Colonic mucosa (tissue), 4 donors: ENCODE data around the gene IFFO2. TPM values are rescaled to one million over a fixed set of nuclear protein-coding genes. Genes with fewer than 3 reads are reported as not detected.

Experiments
- DNase-seq: peaks from one replicate; pipeline ENCODE4 v3.0.0-alpha.2; 2020
- H3K27ac ChIP-seq: fragments of 200-600 bp; one replicate; pipeline ENCODE4 v1.8.0; 2021
- H3K27me3 ChIP-seq: fragments of 200-600 bp; one replicate; pipeline ENCODE4 v1.8.0; 2021
- H3K36me3 ChIP-seq: fragments of 200-600 bp; one replicate; pipeline ENCODE4 v1.8.0; 2021
- H3K4me1 ChIP-seq: fragments of 200-600 bp; one replicate; pipeline ENCODE4 v1.8.0; 2021; ENCODE audit warnings: mild to moderate bottlenecking
- H3K4me3 ChIP-seq: fragments of 200-600 bp; one replicate; pipeline ENCODE4 v1.8.0; 2021
- H3K9ac ChIP-seq, 2 donors: one replicate each; pipeline ENCODE4 v1.7.0; 2013; ENCODE audit warnings: control low read depth in 2 of 2, low read depth in 2 of 2, low read length in 2 of 2
- H3K9me3 ChIP-seq: fragments of 200-600 bp; one replicate; pipeline ENCODE4 v1.8.0; 2021
- CTCF ChIP-seq: fragments of 200-600 bp; IDR thresholded peaks from one replicate; pipeline ENCODE4 v1.8.0; 2022; ENCODE audit warnings: antibody characterized with exemption, mild to moderate bottlenecking
- intact Hi-C: fragments of 100-400 bp; cut with DNase I; formaldehyde crosslinking; loops from one replicate; pipeline ENCODE4 v1.14.1; 2022
- total RNA-seq, 2 donors: library from RNA; stranded (reverse); fragmentation: NEBNext Ultra II Directional in 1 of 2; extraction: Animal tissue kit (Norgen Biotek cat#: 25700) in 1 of 2; gene quantifications; one replicate each; pipeline ENCODE4 v1.2.1, GENCODE V29; 2021
- donor health status: healthy.
- donor health status: DM: no; HTN: no; CAD: no.
- donor health status: DM: no; HTN: no; CAD: no.

Gene IFFO2
- total RNA-seq, 2 donors from 2014 or later = 5.6 to 14.0 TPM

GRCh38 chr1:18913065-18913835 lies 43.2 kb downstream of the IFFO2 start:
- H3K4me3 ChIP-seq = no peak overlapping the region
- H3K27me3 ChIP-seq = no peaks in the 10 kb centered on the region
- intact Hi-C loops = no loop called here
- no peak overlapping the region for H3K9ac ChIP-seq
- no peaks in the 10 kb centered on the region for H3K4me1 ChIP-seq
- H3K9me3 ChIP-seq = no peaks in the 10 kb centered on the region
- no peaks in the 10 kb centered on the region for H3K36me3 ChIP-seq
- peak; percentile 96 for TF ChIP-seq CTCF
- H3K27ac ChIP-seq = no peak overlapping the region
- peak; percentile 83 for DNase-seq

DNA sequence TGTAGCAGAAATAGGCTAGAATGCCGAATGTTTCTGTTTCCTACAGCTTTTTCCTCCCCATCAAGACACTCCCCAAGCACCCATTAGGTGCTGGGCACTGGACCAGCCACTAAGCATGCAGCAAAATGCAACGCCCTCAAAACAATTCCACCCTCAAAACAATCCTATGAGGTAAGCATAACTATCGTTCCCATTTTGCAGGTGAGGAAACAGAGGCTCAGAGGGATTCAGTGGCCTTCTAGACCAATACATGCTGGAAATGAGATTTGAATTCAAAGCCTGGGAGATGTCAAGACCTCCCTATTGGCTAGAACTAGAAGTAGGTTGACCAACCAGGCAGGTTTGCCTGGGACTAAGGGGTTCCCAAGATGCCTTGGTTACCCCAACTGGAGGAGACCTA lies 43.9 kb downstream of the IFFO2 start:
- no peak for DNase-seq
- no peak overlapping the region for H3K27ac ChIP-seq
- no peak for TF ChIP-seq CTCF
- H3K9ac ChIP-seq = no peak overlapping the region
- no peaks in the 10 kb centered on the region for H3K4me1 ChIP-seq
- no peaks in the 10 kb centered on the region for H3K9me3 ChIP-seq
- H3K4me3 ChIP-seq = no peak overlapping the region
- no peaks in the 10 kb centered on the region for H3K36me3 ChIP-seq
- intact Hi-C loops = no loop called here
- no peaks in the 10 kb centered on the region for H3K27me3 ChIP-seq

GRCh38 chr1:18908911-18909771 lies 47.3 kb downstream of the IFFO2 start:
- Histone ChIP-seq H3K27me3 (no peaks in the 10 kb centered on the region), H3K4me3 (no peak overlapping the region), H3K36me3 (no peaks in the 10 kb centered on the region), H3K9ac (no peak overlapping the region), H3K9me3 (no peaks in the 10 kb centered on the region), H3K4me1 (no peaks in the 10 kb centered on the region), H3K27ac (no peak overlapping the region)
- intact Hi-C loops = loop anchor here (5.0 to 10.0 kb wide), 2 partner anchors 188 to 326 kb away; no protein-coding TSS in a partner anchor
- DNase-seq = no peak
- no peak for TF ChIP-seq CTCF

DNA sequence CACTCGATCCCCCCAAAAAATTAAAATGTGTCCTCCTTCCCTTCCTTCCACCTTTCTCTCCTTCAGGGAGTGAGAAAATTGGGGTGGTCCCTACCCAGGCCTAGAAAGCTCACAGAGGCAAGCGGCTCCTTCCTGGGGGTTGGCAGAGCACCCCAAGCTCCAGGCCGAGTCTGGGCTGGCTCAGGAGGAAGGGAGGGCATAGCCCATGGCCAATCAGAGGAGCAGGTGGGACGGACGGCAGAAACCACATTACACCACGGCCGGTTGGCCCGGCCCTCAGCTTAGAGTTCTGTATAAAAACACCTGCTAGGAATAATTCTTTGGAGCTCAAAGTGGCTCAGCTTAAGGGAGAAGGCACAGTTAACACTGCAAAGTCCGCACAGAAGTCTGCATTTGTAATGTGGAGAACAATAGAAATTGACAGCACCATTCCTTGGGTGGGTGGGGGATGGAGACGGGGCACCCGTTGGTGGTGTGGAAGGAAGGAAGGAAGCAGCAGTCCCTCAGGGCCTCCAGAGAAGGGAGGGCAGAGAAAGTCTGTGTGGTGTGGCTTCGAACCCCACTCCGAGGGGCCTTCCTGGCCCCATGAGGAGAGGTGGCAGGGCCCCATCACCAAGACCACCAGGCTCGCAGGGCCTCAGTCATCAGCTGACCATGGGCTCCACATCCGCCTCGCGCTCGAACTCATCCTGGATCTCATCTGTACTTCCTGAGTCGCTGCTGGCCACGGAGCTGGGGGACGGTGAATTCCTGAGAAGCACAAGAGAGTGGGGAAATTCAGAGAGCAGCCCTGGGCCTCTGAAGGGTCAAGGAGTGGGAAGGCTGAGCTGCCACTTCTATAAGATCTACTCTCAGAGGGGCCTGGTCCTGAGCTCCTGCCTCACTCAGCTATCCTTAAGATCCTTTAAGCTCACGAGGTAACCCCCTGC lies 48.3 kb downstream of the IFFO2 start:
- DNase-seq = no peak
- no peak for TF ChIP-seq CTCF
- H3K4me3 ChIP-seq = no peak overlapping the region
- no peaks in the 10 kb centered on the region for H3K27me3 ChIP-seq
- no peaks in the 10 kb centered on the region for H3K36me3 ChIP-seq
- H3K9me3 ChIP-seq = no peaks in the 10 kb centered on the region
- no peak overlapping the region for H3K27ac ChIP-seq
- H3K4me1 ChIP-seq = peaks cover 5% of the 10 kb centered on the region
- H3K9ac ChIP-seq = no peak overlapping the region
- intact Hi-C loops = loop anchor here (5.0 to 10.0 kb wide), 2 partner anchors 189 to 327 kb away; no protein-coding TSS in a partner anchor
